Hepatocyte (in vitro differentiated cells): Measurements from ENCODE around the gene ACYP2. TPM values are rescaled to one million over a fixed set of nuclear protein-coding genes. Genes with fewer than 3 reads are reported as not detected.
A peak's percentile ranks its signal among the peaks of the same experiment; 100 is the strongest.

Experiments
- DNase-seq: peaks from one replicate; pipeline ENCODE4 v3.0.0-alpha.2; 2016; ENCODE audit warnings: low spot score
- H2AFZ ChIP-seq: fragments of 200-600 bp; sonication (generic); 2 replicates; pipeline ENCODE4 v1.6.0; 2016; ENCODE audit warnings: antibody characterized with exemption, mild to moderate bottlenecking
- H3K27ac ChIP-seq: fragments of 200-600 bp; sonication (generic); 2 replicates; pipeline ENCODE4 v1.5.1; 2016; ENCODE audit warnings: mild to moderate bottlenecking
- H3K27me3 ChIP-seq: fragments of 200-600 bp; sonication (generic); 2 replicates; pipeline ENCODE4 v1.6.1; 2016
- H3K36me3 ChIP-seq: fragments of 200-600 bp; sonication (generic); replicated peaks from 2 replicates; pipeline ENCODE4 v1.5.1; 2016; ENCODE audit warnings: low read depth; ENCODE audit not compliant: insufficient read depth
- H3K4me1 ChIP-seq: fragments of 200-600 bp; sonication (generic); 2 replicates; pipeline ENCODE4 v1.5.1; 2016; ENCODE audit warnings: mild to moderate bottlenecking, moderate library complexity; ENCODE audit not compliant: insufficient read depth
- H3K4me2 ChIP-seq: fragments of 200-600 bp; sonication (generic); 2 replicates; pipeline ENCODE4 v1.6.0; 2016
- H3K4me3 ChIP-seq: fragments of 200-600 bp; sonication (generic); 2 replicates; pipeline ENCODE4 v1.5.1; 2016; ENCODE audit warnings: mild to moderate bottlenecking
- H3K79me2 ChIP-seq: fragments of 200-600 bp; sonication (generic); 2 replicates; pipeline ENCODE4 v1.6.0; 2017; ENCODE audit warnings: mild to moderate bottlenecking
- H3K9me2 ChIP-seq: fragments of 200-600 bp; sonication (generic); replicated peaks from 2 replicates; pipeline ENCODE4 v1.6.0; 2017; ENCODE audit warnings: mild to moderate bottlenecking; ENCODE audit not compliant: insufficient read depth
- H3K9me3 ChIP-seq: fragments of 200-600 bp; sonication (generic); 2 replicates; pipeline ENCODE4 v1.5.1; 2016; ENCODE audit warnings: low read depth, mild to moderate bottlenecking
- H4K20me1 ChIP-seq: fragments of 200-600 bp; sonication (generic); 2 replicates; pipeline ENCODE4 v1.6.0; 2016; ENCODE audit warnings: mild to moderate bottlenecking; ENCODE audit not compliant: insufficient read depth, poor library complexity, severe bottlenecking
- CTCF ChIP-seq: fragments of 200-600 bp; sonication (generic); IDR thresholded peaks from 2 replicates; pipeline ENCODE4 v1.5.1; 2016; ENCODE audit warnings: antibody characterized with exemption, mild to moderate bottlenecking; ENCODE audit not compliant: poor library complexity
- EZH2 ChIP-seq: fragments of 200-600 bp; sonication (generic); IDR thresholded peaks from 2 replicates; pipeline ENCODE4 v1.6.1; 2016; ENCODE audit warnings: antibody characterized with exemption, mild to moderate bottlenecking, borderline replicate concordance
- EZH2phosphoT487 ChIP-seq: fragments of 200-600 bp; sonication (generic); IDR thresholded peaks from one replicate; pipeline ENCODE4 v1.6.1; 2018; ENCODE audit warnings: antibody characterized with exemption, mild to moderate bottlenecking, low read depth, moderate library complexity; ENCODE audit not compliant: unreplicated experiment, severe bottlenecking
- WGBS: methylation state at CpG from one replicate; pipeline ENCODE4 v1.1.6; 2016; ENCODE audit warnings: low lambda C conversion rate; ENCODE audit errors: missing lambda C conversion rate; 5-methylcytosine and 5-hydroxymethylcytosine counted together
- polyA plus RNA-seq: library from polyadenylated mRNA; unstranded; fragments of >200 nt; fragmentation: Nextera tagmentation; extraction: Ambion mirVana; gene quantifications from 2 replicates; pipeline ENCODE4 v1.2.1, GENCODE V29; 2016
- total RNA-seq: library from RNA; depleted of rRNA; stranded (reverse); fragments of >200 nt; gene quantifications from 2 replicates; pipeline ENCODE4 v1.2.3, GENCODE V29; 2014

ACYP2 gene
- total and polyA plus RNA-seq, 2 experiments from 2014 or later: 22.5 to 30.9 TPM

GRCh38 chr2:54259413-54260240 is 144.2 kb downstream of the ACYP2 start:
- no peaks in the 10 kb centered on the region for H3K36me3 ChIP-seq
- no peak overlapping the region for H3K4me2 ChIP-seq
- TF ChIP-seq EZH2: no peak
- no peak for TF ChIP-seq CTCF
- TF ChIP-seq EZH2phosphoT487: no peak
- H3K9me2 ChIP-seq: no peaks in the 10 kb centered on the region
- H2AFZ ChIP-seq: no peak overlapping the region
- no peaks in the 10 kb centered on the region for H4K20me1 ChIP-seq
- WGBS: 94% methylated on average over 6 of the region's 6 CpGs
- no peaks in the 10 kb centered on the region for H3K9me3 ChIP-seq
- DNase-seq: no peak
- H3K79me2 ChIP-seq: no peaks in the 10 kb centered on the region
- H3K4me3 ChIP-seq: no peak overlapping the region
- no peak overlapping the region for H3K27ac ChIP-seq
- H3K27me3 ChIP-seq: no peaks in the 10 kb centered on the region
- H3K4me1 ChIP-seq: peaks cover 15% of the 10 kb centered on the region

GRCh38 chr2:54260241-54260595 is 144.8 kb downstream of the ACYP2 start:
- Histone ChIP-seq H3K9me2 (no peaks in the 10 kb centered on the region), H3K4me3 (no peak overlapping the region), H3K36me3 (no peaks in the 10 kb centered on the region), H3K4me2 (no peak overlapping the region), H3K27ac (no peak overlapping the region), H3K9me3 (no peaks in the 10 kb centered on the region), H2AFZ (no peak overlapping the region), H3K27me3 (no peaks in the 10 kb centered on the region), H4K20me1 (no peaks in the 10 kb centered on the region), H3K79me2 (no peaks in the 10 kb centered on the region), H3K4me1 (peaks cover 15% of the 10 kb centered on the region)
- WGBS: 96% methylated on average over 2 of the region's 2 CpGs
- DNase-seq: no peak
- TF ChIP-seq EZH2 (no peak), CTCF (no peak), EZH2phosphoT487 (no peak)

- WGBS: 17% methylated on average over 2 of the region's 2 CpGs
- H3K27ac ChIP-seq: peak overlapping the region; percentile 36
- no peaks in the 10 kb centered on the region for H3K79me2 ChIP-seq
- no peaks in the 10 kb centered on the region for H3K9me3 ChIP-seq
- no peaks in the 10 kb centered on the region for H3K36me3 ChIP-seq
- H3K4me1 ChIP-seq: peaks cover 15% of the 10 kb centered on the region
- TF ChIP-seq EZH2 (no peak), EZH2phosphoT487 (no peak), CTCF (no peak)
- peak overlapping the region; percentile 2 for H2AFZ ChIP-seq
- no peaks in the 10 kb centered on the region for H4K20me1 ChIP-seq
- DNase-seq: no peak
- H3K4me3 ChIP-seq: no peak overlapping the region
- H3K9me2 ChIP-seq: no peaks in the 10 kb centered on the region
- H3K4me2 ChIP-seq: peak overlapping the region; percentile 30
- no peaks in the 10 kb centered on the region for H3K27me3 ChIP-seq
Measured at GRCh38 chr2:54261537-54261936, 146.1 kb downstream of the ACYP2 start.
